K562 (cell line): ENCODE data around the gene ALDOC. TPM values are rescaled to one million over a fixed set of nuclear protein-coding genes. Genes with fewer than 3 reads are reported as not detected.

Experiments used
- CREB1 ChIP-seq, 2 experiments: sonication (generic) in 1 of 2; formaldehyde crosslinking in 1 of 2; IDR thresholded peaks; 2 replicates each; pipeline versions ENCODE4 v1.6.1 to v1.8.0; 2012 to 2022; ENCODE audit warnings: inconsistent platforms in 1 of 2, mild to moderate bottlenecking in 1 of 2, missing genetic modification reagents in 1 of 2, moderate library complexity in 1 of 2
- IRF9 ChIP-seq: fragments of 450-650 bp; IDR thresholded peaks from 2 replicates; pipeline ENCODE4 v1.6.1; 2016; ENCODE audit warnings: missing biosample characterization, missing genetic modification characterization
- NFIC ChIP-seq: fragments of 450-650 bp; IDR thresholded peaks from 2 replicates; pipeline ENCODE4 v1.6.1; 2017; ENCODE audit warnings: mild to moderate bottlenecking, inconsistent platforms
- POLR2B ChIP-seq: fragments of 450-650 bp; IDR thresholded peaks from 2 replicates; pipeline ENCODE4 v1.6.1; 2018; ENCODE audit warnings: low read depth; ENCODE audit not compliant: partially characterized antibody
- REST ChIP-seq, 2 experiments: fragments of 450-650 bp; formaldehyde crosslinking in 1 of 2; IDR thresholded peaks; 2 replicates each; pipeline versions ENCODE4 v1.4.0 to v1.6.1; 2014 to 2020; ENCODE audit warnings: mild to moderate bottlenecking in 2 of 2, borderline replicate concordance in 1 of 2, low read depth in 1 of 2
- SAP30 ChIP-seq: fragments of 200-600 bp; sonication (generic); IDR thresholded peaks from 2 replicates; pipeline ENCODE4 v1.6.1; 2012; ENCODE audit warnings: borderline replicate concordance, low read depth, mild to moderate bottlenecking, moderate library complexity, low read length, control low read depth, inconsistent platforms; ENCODE audit not compliant: insufficient read depth, poor library complexity, severe bottlenecking
- SRF ChIP-seq, 2 experiments: fragments of 250-450, 450-650 bp in 1 of 2; sonication (Bioruptor Pico) in 1 of 2; sonication (generic) in 1 of 2; formaldehyde crosslinking; IDR thresholded peaks; 2 replicates each; pipeline versions ENCODE4 v1.5.0 to v1.5.1; 2020 to 2022; ENCODE audit warnings: mild to moderate bottlenecking in 1 of 2, missing genetic modification reagents in 1 of 2
- YY1 ChIP-seq, 3 experiments: IDR thresholded peaks; 2 replicates each; pipeline ENCODE4 v1.6.1; 2011; ENCODE audit warnings: low read length in 2 of 3, mild to moderate bottlenecking in 2 of 3, moderate library complexity in 2 of 3, borderline replicate concordance in 1 of 3, control low read depth in 1 of 3, low read depth in 1 of 3; ENCODE audit not compliant: insufficient read depth in 3 of 3, insufficient replicate concordance in 2 of 3, control insufficient read depth in 1 of 3, insufficient read length in 1 of 3; ENCODE audit errors: extremely low read depth in 1 of 3
- ZBTB2 ChIP-seq: fragments of 450-650 bp; IDR thresholded peaks from 2 replicates; pipeline ENCODE4 v1.6.1; 2016; ENCODE audit warnings: antibody characterized with exemption
- ZBTB7A ChIP-seq: IDR thresholded peaks from 2 replicates; pipeline ENCODE4 v1.6.1; 2011; ENCODE audit warnings: low read depth, mild to moderate bottlenecking, low read length, moderate library complexity, borderline replicate concordance; ENCODE audit not compliant: control insufficient read depth
- polyA plus RNA-seq, 8 experiments: library from polyadenylated mRNA; depleted of rRNA in 4 of 8; stranded (reverse) in 5 of 8; unstranded in 3 of 8; fragments of >200 nt; fragmentation: Nextera tagmentation in 2 of 8; fragmentation: Illumina TruSeq in 1 of 8; extraction: Ambion mirVana in 2 of 8; extraction: Trizol in 1 of 8; gene quantifications; 2 replicates each; pipeline versions ENCODE4 v1.2.1 to v1.2.3, GENCODE V29; 2011 to 2014; ENCODE audit warnings: inconsistent platforms in 1 of 8, missing spikeins in 1 of 8
- total RNA-seq, 7 experiments: library from RNA; depleted of rRNA in 6 of 7; stranded (reverse); fragments of >200 nt in 6 of 7; fragmentation: Illumina TruSeq in 2 of 7; extraction: Trizol in 2 of 7; gene quantifications; 2 replicates each; pipeline versions ENCODE4 v1.2.1 to v1.2.3, GENCODE V29; 2011 to 2021; ENCODE audit warnings: low replicate concordance in 1 of 7

Gene ALDOC
- total and polyA plus RNA-seq, 9 of the 15 experiments (the other 6 are each of a cell fraction or from before 2014, with no cell fraction given): 43.2 to 263 (median 99.2) TPM

GRCh38 chr17:28552176-28552999 lies 24.3 kb downstream of the ALDOC start, which contains the start of gene UNC119 (continued):
- TF ChIP-seq SRF (CRISPR knock-in tag; IDR thresholded peaks at IDR 0.05) (peak in 1 of 2 experiments; percentile 49; a peak in 1 of 4 replicates), IRF9 (tag) (no peak), REST (IDR thresholded peaks at IDR 0.05; ENCODE audit: borderline replicate concordance) (peak; percentile 86), REST (CRISPR knock-in tag; IDR thresholded peaks at IDR 0.05; ENCODE audit: low read depth) (0 out of 2 replicates have a peak, but pooled peaks have one; percentile 23), SAP30 (peak; percentile 67), NFIC (no peak), YY1 (IDR thresholded peaks at IDR 0.05; ENCODE audit: borderline replicate concordance in 1 of 3, control insufficient read depth in 1 of 3, extremely low read depth in 1 of 3, insufficient read depth in 3 of 3, insufficient read length in 1 of 3, insufficient replicate concordance in 2 of 3, low read depth in 1 of 3, low read length in 2 of 3) (peak in 2 of 3 experiments; percentile 12 to 22), ZBTB7A (peak; percentile 24; the same call in 1 of the 2 replicates), CREB1 (IDR thresholded peaks at IDR 0.05) (0 out of 2 replicates have a peak, but pooled peaks have one; percentile 13), CREB1 (CRISPR knock-in tag; IDR thresholded peaks at IDR 0.05) (no peak), POLR2B (peak; percentile 56), ZBTB2 (0 out of 2 replicates have a peak, but pooled peaks have one; percentile 25)
